GM23338 (cell line): ENCODE data around the gene REG4.

ENCODE experiments used
- CREB1 ChIP-seq: fragments of 250-450 bp; sonication (Bioruptor Pico); IDR thresholded peaks from 2 replicates; pipeline ENCODE4 v1.5.0; 2020; ENCODE audit warnings: low read depth, mild to moderate bottlenecking, moderate library complexity
- CTCF ChIP-seq, 2 experiments: fragments of 200-600 bp in 1 of 2; sonication (generic) in 1 of 2; conservative IDR thresholded peaks; 2 replicates each; pipeline versions ENCODE4 v1.5.1 to v1.6.1; 2016 to 2017; ENCODE audit warnings: antibody characterized with exemption in 2 of 2, low read depth in 2 of 2, mild to moderate bottlenecking in 2 of 2, moderate library complexity in 1 of 2
- EZH2 ChIP-seq: fragments of 200-600 bp; sonication (generic); IDR thresholded peaks from one replicate; pipeline ENCODE4 v1.8.0; 2017; ENCODE audit warnings: antibody characterized with exemption, mild to moderate bottlenecking, low read depth; ENCODE audit not compliant: unreplicated experiment
- EZH2phosphoT487 ChIP-seq: fragments of 200-600 bp; sonication (generic); IDR thresholded peaks from one replicate; pipeline ENCODE4 v1.8.1; 2018; ENCODE audit warnings: antibody characterized with exemption; ENCODE audit not compliant: unreplicated experiment
- POLR2AphosphoS5 ChIP-seq: IDR thresholded peaks from 2 replicates; pipeline ENCODE4 v1.6.1; 2016; ENCODE audit warnings: antibody characterized with exemption, low read depth
- REST ChIP-seq: IDR thresholded peaks from one replicate; pipeline ENCODE4 v1.6.1; 2018; ENCODE audit warnings: antibody characterized with exemption; ENCODE audit not compliant: unreplicated experiment

- TF ChIP-seq CTCF (conservative IDR thresholded peaks at IDR 0.05; ENCODE audit: low read depth in 2 of 2) (no peak), POLR2AphosphoS5 (no peak), EZH2 (no peak), EZH2phosphoT487 (no peak), CREB1 (no peak), REST (no peak)
Observed at GRCh38 chr1:119758584-119758983, 52.7 kb downstream of the REG4 start.
